Limb (tissue), 2 donors: ENCODE results near the gene LRP2.
"Not testable (repeated sequence)": the region's sequence is repeated elsewhere in the genome, so short reads cannot be mapped to it uniquely, and the experiment has no call there.

Source experiments
- DNase-seq, 2 donors: peaks; one replicate each; pipeline ENCODE4 v3.0.0-alpha.2; 2016; ENCODE audit errors: extremely low spot score in 2 of 2

The LRP2 gene

DNA sequence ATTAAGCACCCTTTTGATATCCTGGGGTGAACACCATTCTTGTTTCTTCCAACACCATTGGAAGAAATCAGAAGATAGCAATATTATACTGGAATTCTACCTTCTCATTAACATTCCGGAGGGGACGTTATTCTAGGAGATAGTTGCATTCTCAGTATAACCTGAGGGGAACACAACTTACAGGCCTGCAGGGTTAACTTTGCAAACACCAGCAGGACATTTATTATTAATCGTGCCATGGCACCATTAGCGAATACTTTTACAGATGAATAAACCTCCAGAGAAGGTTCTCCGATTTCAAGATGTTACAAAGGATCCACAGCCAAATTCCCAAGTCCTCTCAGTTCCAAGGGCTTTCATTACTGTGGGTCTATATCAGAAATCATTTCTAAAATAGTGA is 184.0 kb downstream of the LRP2 start:
- no peak for DNase-seq

GRCh38 chr2:169175112-169175511 is 187.2 kb downstream of the LRP2 start:
- no peak for DNase-seq

GRCh38 chr2:169173876-169174275 is 188.5 kb downstream of the LRP2 start:
- peak in 1 of 2 donors; percentile 32 for DNase-seq

GRCh38 chr2:169172914-169173313 is 189.4 kb downstream of the LRP2 start:
- DNase-seq, result no peak

DNA sequence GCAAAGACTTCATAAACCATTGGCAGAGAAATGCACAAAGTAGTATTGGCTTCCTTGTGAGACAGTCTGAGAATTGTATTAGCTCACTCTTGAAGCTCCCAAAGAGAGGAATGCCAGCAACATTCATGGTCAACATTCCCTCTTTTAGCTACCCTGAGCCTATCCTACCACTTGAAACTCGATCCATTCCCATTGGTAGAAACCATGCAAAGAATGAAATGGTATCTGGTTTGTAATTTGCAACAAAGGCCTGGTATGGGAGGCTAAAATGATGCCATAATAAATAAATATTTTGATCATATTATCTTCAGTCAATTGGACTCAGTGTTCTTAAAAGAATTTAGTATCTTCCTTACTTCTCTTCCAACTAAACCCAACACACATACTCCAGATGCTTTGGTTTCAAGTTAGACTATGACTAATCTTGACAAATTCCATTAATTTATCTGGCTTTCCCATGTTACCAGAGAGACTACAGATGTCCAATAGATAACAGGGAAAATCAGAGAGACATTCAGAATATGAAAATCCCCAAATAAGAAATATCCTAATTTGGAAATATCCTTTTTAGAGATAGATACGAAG is 190.1 kb downstream of the LRP2 start:
- DNase-seq, result no peak

DNA sequence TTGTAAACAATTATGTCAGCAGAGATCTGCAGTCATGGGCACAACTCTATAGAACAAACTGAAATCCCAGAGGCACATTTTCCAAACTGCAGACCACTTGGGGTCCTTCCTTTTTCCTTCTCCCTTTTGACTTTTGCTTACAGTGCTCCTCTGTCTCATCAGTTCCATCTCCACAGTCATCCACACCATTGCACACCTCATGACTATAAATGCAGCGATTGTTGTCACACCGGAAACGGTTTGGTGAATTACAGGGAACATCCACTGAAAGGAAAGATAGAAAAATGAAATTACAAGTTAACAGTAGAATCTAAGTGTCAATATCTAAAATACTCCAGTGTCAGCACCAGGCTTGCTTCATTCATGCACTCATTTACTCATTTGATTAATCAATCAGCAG is 196.5 kb downstream of the LRP2 start:
- DNase-seq, result no peak

GRCh38 chr2:169164311-169164710 is 198.0 kb downstream of the LRP2 start:
- no peak for DNase-seq

DNA sequence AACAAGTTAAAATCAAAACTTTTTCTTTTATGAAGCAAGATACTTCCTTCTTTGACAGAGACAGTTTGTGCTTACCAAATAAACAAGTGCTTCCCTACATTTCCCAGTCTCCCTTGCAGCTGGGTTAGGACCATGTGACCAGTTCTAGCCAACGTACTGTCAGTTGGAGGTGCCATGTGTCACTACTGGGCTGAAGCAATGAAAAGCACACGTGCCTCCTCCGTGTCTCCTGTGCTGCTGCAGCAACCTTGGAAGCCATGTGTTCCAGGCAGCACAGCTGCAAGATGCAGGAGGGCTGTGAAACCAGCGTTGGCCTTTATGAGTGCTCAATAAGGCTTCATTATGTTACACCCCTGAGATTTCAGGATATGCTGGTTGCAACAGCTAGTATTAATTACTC is 199.7 kb downstream of the LRP2 start:
- no peak for DNase-seq

DNA sequence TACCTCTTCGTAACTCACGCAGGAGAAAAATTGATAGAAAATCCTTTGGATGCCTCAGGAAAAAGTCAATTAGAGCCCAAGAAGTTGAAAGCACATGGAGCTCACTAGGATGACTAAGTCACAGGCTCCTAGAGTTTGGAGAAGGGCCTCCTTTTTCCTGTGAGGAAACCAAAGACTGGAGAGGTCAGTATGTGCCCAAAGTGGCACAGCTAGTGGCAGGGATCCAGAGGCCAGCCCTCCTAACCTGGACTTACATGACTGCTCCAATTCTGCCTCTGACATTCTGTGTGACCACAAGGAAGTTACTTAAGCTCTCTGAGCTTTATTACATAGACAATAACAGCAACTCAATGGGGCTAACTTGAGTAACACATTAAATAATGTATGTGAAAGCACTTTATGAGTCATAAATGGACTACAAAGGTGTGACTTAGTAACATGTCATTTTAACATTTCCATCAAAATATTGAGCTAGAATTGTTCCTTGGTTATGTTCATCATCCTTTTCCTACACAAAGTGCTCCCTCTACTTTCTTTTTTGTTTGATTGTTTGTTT is 201.3 kb downstream of the LRP2 start:
- DNase-seq, result no peak

GRCh38 chr2:169159686-169160085 is 202.6 kb downstream of the LRP2 start:
- no peak for DNase-seq

DNA sequence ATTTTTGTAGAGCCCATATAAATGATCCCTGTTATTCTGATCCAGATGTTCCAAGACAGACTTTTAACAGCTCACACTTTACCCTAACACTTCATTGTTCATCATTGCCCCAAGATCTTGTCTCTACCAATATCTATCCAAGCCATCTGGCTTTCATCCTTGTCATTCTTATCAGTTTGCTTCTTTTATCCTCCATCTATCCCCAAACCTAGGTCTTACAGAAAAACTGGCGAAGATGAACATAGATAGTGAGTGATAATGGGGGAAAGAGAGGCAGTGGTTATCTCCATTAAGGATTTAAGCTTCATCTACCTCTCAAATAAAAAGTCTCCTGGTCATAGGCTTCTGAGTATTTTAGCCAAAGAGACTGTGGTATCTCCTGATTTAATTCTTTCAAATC is 203.5 kb downstream of the LRP2 start:
- no peak for DNase-seq

DNA sequence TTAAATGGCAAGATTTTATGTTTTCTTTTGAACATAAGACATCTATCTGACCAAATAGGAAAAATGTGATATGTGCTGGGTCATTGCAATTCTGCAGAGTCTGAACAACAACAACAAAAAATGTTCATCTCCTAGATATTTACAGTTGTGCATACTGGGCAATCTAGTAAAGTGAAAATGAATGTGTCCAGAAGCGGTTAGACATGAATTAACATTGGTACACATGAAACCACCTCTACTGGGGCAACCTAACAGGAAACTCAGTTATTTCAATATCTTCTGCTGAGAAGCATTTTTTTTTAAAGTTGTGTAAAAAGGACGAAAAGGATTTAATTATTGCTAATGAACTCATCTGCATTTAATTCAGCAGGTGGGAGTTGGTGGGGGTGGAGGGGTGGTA is 216.1 kb downstream of the LRP2 start:
- DNase-seq, result no peak

DNA sequence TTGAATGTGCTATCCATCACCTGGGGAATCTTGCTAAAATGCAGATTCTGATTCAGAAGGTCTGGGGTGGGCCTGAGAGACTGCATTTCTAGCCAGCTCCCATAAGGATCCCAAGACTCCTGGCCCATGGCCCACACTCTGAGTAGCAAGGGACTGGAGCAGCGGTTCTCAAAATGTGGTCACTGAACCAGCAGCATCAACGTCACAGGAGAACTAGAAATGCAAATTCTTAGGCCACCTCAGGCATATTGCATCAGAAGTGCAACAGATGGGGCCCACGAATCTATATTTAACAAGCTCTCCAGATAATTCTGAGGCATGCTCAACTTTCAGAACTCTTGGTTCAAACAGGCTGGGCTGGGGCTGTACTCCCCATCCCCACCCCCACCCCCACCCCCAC is 218.3 kb downstream of the LRP2 start:
- DNase-seq, result no peak

DNA sequence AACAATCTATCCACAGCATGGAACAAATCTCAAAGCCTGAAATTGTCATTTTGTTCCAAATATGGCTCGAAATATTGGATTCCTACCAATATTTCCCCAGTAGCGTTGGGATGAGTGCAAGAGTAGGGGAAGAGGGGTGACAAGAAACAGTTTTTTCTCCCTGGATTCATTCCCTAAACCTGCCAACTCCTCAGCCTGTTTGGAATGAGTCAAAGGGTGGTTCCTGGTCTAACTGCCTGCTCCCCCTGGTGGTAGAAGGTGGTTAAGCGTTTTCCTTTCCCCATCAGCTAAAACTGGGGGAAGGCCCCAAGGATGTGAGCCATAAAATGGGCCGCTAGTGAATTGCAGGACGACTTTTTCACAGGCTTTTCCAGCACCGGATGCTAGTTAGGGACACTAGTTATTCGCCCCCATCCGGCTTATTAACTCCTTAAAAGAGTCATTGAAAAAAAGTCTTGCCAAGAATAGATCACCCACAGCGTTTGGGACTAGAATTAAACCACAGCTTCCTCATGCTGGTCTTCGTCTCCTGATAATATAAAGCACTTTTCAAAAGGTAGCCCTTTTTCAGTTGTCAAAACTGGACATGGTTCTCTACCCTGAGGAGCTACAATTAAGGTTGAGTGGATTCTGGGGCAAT is 220.5 kb downstream of the LRP2 start:
- DNase-seq, result peak; percentile 18 to 51

- DNase-seq, result no peak
Measured at GRCh38 chr2:169139993-169140767, 222.2 kb downstream of the LRP2 start.

GRCh38 chr2:169139145-169139544 is 223.2 kb downstream of the LRP2 start:
- DNase-seq, result no peak

- DNase-seq, result no peak
Measured at GRCh38 chr2:169137924-169138323, 224.4 kb downstream of the LRP2 start.

DNA sequence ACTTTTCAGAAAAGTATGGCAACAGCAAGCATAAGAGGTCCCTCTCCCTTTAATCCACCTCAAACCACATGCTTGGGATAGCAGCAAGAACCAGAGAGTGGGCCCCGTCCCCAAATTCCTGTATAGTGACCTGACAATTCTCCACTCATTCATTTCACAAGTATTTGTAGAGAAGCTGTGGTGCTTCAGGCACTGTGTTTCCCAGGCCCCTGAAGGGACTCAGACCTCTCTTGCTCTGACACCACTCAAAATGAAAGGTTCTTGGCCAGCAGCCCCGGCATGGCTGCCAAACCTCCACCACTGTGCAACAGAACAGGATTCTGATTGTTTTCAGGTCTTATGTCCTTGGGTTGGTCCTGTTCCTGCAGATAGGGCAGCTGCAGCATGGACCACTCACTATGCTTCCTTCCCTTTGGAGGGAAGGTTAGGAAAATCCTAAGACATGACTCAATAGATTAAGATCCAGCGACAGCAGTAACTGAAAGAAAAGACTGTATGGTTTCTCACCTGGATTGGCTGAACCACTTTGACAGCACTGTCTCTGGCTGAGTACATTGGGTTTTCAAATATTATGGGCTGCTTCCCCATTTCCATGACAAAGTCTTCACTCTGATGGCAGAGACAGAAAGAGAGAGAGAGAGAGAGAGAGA is 225.3 kb downstream of the LRP2 start:
- no peak for DNase-seq

- not testable (repeated sequence) for DNase-seq
Measured at GRCh38 chr2:169136428-169136827, 225.9 kb downstream of the LRP2 start.

DNA sequence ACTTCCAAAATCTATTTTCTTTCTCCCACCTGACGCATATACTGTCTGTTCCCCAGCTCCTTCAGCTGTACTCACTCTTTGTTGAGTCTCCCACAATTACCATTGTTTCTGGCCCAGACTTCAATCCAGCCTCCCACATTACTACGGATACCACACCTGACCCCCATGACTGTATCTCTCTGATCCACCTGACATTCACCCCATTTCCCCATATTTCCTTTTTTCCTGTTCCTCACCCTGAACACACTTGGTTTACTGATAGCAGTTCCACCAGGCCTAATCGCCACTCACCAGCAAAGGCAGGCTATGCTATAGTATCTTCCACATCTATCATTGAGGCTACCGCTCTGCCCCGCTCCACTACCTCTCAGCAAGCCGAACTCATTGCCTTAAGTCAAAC is 228.1 kb downstream of the LRP2 start:
- DNase-seq, result not testable (repeated sequence)

DNA sequence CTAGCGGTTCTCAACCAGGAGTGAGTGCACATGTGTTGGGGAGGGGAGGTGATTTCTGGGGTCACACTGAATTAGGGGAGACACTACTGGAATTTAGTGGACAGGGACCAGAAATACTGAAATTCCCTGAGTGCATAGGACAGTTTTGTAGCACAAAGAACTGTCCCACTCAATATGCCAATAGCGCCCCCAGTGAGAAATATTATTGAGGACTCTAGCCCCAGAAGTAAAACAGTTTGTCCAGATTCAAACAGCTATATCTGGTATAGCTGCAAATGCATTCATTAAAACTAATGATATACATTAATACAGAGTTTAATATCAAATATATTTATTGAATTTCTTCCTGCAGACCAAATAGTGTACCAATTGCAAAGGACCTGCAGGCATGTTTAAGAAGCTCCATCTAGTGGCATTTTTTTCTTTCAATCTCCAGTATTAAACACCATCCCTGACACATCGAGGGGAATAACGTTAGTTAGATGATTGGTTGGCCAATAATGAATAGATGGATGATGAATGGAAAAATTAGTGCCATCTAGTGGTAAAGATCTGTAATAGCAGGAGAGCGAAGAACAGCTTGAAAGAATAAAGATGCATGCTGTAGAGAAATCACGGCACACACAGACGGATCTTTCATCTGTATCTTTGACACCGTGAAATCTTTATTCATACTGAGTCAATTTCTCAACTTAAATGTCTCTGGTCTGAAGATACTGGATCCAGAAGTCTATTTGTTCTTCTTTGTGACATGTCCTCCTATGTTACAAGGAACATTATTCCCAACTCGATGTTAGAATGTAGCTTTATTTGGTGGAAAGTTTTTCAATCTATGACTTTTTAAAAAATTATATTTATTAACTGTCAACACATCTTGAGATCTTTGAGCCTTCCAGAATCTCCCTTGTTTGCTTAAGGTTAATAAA is 230.5 kb downstream of the LRP2 start:
- DNase-seq, result peak in 1 of 2 donors; percentile 47
